Measurements from ENCODE around the gene PRIM1.

DNA sequence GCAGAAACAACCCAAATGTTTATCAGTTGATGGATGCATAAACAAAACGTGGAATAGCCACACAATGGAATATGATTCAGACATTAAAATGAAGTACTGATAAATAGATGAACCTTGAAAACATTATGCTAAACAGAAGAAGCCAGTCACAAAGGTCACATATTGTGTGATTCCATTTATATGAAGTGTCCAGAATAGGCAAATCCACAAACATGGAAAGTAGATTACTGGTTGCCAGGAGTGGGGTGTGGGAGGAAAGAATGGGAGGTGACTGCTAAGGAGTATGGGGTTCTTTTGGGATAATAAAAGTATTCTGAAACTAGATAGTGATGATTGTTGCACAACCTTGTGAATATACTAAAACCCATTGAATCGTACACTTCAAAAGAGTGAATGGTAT lies 9.7 kb upstream of the PRIM1 start:
- TF ChIP-seq, protein P1, sequence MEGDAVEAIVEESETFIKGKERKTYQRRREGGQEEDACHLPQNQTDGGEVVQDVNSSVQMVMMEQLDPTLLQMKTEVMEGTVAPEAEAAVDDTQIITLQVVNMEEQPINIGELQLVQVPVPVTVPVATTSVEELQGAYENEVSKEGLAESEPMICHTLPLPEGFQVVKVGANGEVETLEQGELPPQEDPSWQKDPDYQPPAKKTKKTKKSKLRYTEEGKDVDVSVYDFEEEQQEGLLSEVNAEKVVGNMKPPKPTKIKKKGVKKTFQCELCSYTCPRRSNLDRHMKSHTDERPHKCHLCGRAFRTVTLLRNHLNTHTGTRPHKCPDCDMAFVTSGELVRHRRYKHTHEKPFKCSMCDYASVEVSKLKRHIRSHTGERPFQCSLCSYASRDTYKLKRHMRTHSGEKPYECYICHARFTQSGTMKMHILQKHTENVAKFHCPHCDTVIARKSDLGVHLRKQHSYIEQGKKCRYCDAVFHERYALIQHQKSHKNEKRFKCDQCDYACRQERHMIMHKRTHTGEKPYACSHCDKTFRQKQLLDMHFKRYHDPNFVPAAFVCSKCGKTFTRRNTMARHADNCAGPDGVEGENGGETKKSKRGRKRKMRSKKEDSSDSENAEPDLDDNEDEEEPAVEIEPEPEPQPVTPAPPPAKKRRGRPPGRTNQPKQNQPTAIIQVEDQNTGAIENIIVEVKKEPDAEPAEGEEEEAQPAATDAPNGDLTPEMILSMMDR (IDR thresholded peaks at IDR 0.05): no peak
- no peak for TF ChIP-seq POLR2A (IDR thresholded peaks at IDR 0.05)

Data from right lobe of liver (tissue), 4 donors.